Liver (tissue), 9 donors: ENCODE results near the gene RCE1. TPM values are rescaled to one million over a fixed set of nuclear protein-coding genes. Genes with fewer than 3 reads are reported as not detected.

ENCODE experiments used
- DNase-seq: peaks from one replicate; pipeline ENCODE4 v3.0.0-alpha.2; 2017; ENCODE audit warnings: low spot score
- H3K27ac ChIP-seq, 2 donors: one replicate each; pipeline ENCODE4 v1.7.0; 2013; ENCODE audit warnings: inconsistent platforms in 2 of 2, low read length in 2 of 2, control low read depth in 1 of 2, low read depth in 1 of 2, mild to moderate bottlenecking in 1 of 2
- H3K27me3 ChIP-seq, 4 donors: one replicate each; pipeline versions ENCODE4 v1.6.1 to v1.7.0; 2013; ENCODE audit warnings: low read length in 3 of 4, inconsistent platforms in 1 of 4, mild to moderate bottlenecking in 1 of 4, moderate library complexity in 1 of 4; ENCODE audit not compliant: control insufficient read depth in 4 of 4, insufficient read depth in 4 of 4
- H3K36me3 ChIP-seq, 4 donors: one replicate each; pipeline versions ENCODE4 v1.6.1 to v1.7.0; 2013; ENCODE audit warnings: low read length in 3 of 4, mild to moderate bottlenecking in 3 of 4, low read depth in 1 of 4, moderate library complexity in 1 of 4; ENCODE audit not compliant: control insufficient read depth in 4 of 4, insufficient read depth in 3 of 4
- H3K4me1 ChIP-seq, 4 donors: one replicate each; pipeline versions ENCODE4 v1.6.1 to v1.7.0; 2013; ENCODE audit warnings: low read length in 3 of 4, mild to moderate bottlenecking in 3 of 4, moderate library complexity in 1 of 4; ENCODE audit not compliant: control insufficient read depth in 4 of 4, insufficient read depth in 4 of 4
- H3K4me3 ChIP-seq, 3 donors: one replicate each; pipeline versions ENCODE4 v1.6.1 to v1.7.0; 2013; ENCODE audit warnings: low read length in 3 of 3, control low read depth in 1 of 3, low read depth in 1 of 3, mild to moderate bottlenecking in 1 of 3
- H3K9ac ChIP-seq, 2 donors: one replicate each; pipeline ENCODE4 v1.7.0; 2013; ENCODE audit warnings: low read length in 2 of 2, mild to moderate bottlenecking in 2 of 2, moderate library complexity in 2 of 2, control low read depth in 1 of 2, low read depth in 1 of 2
- H3K9me3 ChIP-seq, 4 donors: one replicate each; pipeline versions ENCODE4 v1.6.1 to v1.7.0; 2013; ENCODE audit warnings: low read length in 3 of 4; ENCODE audit not compliant: control insufficient read depth in 4 of 4
- EGR1 ChIP-seq, 2 donors: IDR thresholded peaks; 2 replicates each; pipeline ENCODE4 v1.6.1; 2016 to 2018; ENCODE audit warnings: antibody characterized with exemption in 2 of 2, low read depth in 2 of 2
- GABPA ChIP-seq, 2 donors: IDR thresholded peaks in 1 of 2; conservative IDR thresholded peaks in 1 of 2; 2 replicates each; pipeline ENCODE4 v1.6.1; 2016; ENCODE audit warnings: antibody characterized with exemption in 2 of 2, mild to moderate bottlenecking in 1 of 2, moderate library complexity in 1 of 2
- HNF4G ChIP-seq: IDR thresholded peaks from 2 replicates; pipeline ENCODE4 v1.6.1; 2016; ENCODE audit warnings: antibody characterized with exemption
- JUND ChIP-seq, 2 donors: IDR thresholded peaks; 2 replicates each; pipeline ENCODE4 v1.6.1; 2016; ENCODE audit warnings: antibody characterized with exemption in 2 of 2
- NR2F2 ChIP-seq: IDR thresholded peaks from 2 replicates; pipeline ENCODE4 v1.6.1; 2016; ENCODE audit warnings: antibody characterized with exemption
- RAD21 ChIP-seq, 2 donors: IDR thresholded peaks; 2 replicates each; pipeline ENCODE4 v1.6.1; 2016; ENCODE audit warnings: antibody characterized with exemption in 2 of 2, mild to moderate bottlenecking in 2 of 2
- SP1 ChIP-seq: IDR thresholded peaks from 2 replicates; pipeline ENCODE4 v1.6.1; 2018; ENCODE audit warnings: antibody characterized with exemption, mild to moderate bottlenecking
- WGBS: extraction: QIAGEN DNeasy Blood & Tissue Kit; methylation state at CpG from one replicate; pipeline ENCODE4 v1.1.7; 2013; 5-methylcytosine and 5-hydroxymethylcytosine counted together
- polyA plus RNA-seq, 2 donors: library from polyadenylated mRNA; stranded (reverse) in 1 of 2; unstranded in 1 of 2; fragments of 200-250 nt in 1 of 2; fragments of >200 nt in 1 of 2; fragmentation: Nextera tagmentation in 1 of 2; extraction: Ambion mirVana in 1 of 2; gene quantifications; one replicate each; pipeline versions ENCODE4 v1.2.1 to v1.2.3, GENCODE V29; 2013 to 2015
- total RNA-seq, 2 donors: library from RNA; depleted of rRNA; stranded (reverse); fragments of >200 nt; gene quantifications; one replicate each; pipeline ENCODE4 v1.2.3, GENCODE V29; 2014
- TF ChIP-seq, protein P1 (sequence below): IDR thresholded peaks from 2 replicates; pipeline ENCODE4 v1.6.1; 2016; ENCODE audit warnings: antibody characterized with exemption
- TF ChIP-seq, protein P2 (sequence below): IDR thresholded peaks from 2 replicates; pipeline ENCODE4 v1.6.1; 2016; ENCODE audit warnings: antibody characterized with exemption
- TF ChIP-seq, protein P3 (sequence below): fragments of 150-350 bp; IDR thresholded peaks from 2 replicates; pipeline ENCODE4 v1.5.1; 2017; ENCODE audit warnings: improper control_type of control experiment, low read depth, low read length; ENCODE audit not compliant: missing input control
- TF ChIP-seq, protein P4 (sequence below): IDR thresholded peaks from 2 replicates; pipeline ENCODE4 v1.6.1; 2016; ENCODE audit warnings: antibody characterized with exemption, mild to moderate bottlenecking
- donor health status: healthy.
- donor health status: healthy.
- donor health status: healthy.
- donor health status: healthy.
- donor health status: healthy.

The RCE1 gene
- total and polyA plus RNA-seq, 4 donors = 2.9 to 7.7 (median 3.2) TPM

DNA sequence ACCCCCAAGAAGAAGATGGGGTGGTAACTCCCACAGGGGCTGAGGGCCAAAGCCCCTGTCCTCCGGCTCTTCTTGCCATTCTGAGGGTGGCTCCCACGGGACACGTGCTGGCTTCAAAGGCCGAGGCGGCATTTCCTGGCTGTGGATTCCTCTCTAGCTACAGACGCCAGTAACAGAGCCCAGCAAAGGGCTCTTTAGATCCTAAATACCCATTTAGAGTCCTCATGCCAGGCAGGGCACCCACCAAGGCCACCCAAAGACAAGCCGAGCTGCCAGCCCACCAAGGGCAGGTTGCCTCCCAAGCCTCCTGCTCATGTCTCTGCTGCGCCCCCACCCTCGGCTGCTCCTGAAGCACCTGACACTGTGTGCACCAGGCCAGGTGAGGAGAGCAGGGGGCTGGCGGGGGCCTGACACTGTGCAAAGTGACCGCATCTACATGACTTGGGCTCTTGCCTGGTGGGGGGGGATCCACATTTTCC, 19.4 kb downstream of the RCE1 start:
- TF ChIP-seq HNF4G = no peak
- no peak for TF ChIP-seq SP1
- TF ChIP-seq JUND (IDR thresholded peaks at IDR 0.05) = no peak
- no peak for TF ChIP-seq GABPA (IDR thresholded peaks at IDR 0.05 in 1 of 2, conservative IDR thresholded peaks at IDR 0.05 in 1 of 2)
- TF ChIP-seq NR2F2 = no peak
- TF ChIP-seq EGR1 (IDR thresholded peaks at IDR 0.05; ENCODE audit: low read depth in 2 of 2) = no peak
- TF ChIP-seq, protein P1, sequence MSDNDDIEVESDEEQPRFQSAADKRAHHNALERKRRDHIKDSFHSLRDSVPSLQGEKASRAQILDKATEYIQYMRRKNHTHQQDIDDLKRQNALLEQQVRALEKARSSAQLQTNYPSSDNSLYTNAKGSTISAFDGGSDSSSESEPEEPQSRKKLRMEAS = no peak
- TF ChIP-seq, protein P2, sequence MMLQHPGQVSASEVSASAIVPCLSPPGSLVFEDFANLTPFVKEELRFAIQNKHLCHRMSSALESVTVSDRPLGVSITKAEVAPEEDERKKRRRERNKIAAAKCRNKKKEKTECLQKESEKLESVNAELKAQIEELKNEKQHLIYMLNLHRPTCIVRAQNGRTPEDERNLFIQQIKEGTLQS = no peak
- TF ChIP-seq, protein P3, sequence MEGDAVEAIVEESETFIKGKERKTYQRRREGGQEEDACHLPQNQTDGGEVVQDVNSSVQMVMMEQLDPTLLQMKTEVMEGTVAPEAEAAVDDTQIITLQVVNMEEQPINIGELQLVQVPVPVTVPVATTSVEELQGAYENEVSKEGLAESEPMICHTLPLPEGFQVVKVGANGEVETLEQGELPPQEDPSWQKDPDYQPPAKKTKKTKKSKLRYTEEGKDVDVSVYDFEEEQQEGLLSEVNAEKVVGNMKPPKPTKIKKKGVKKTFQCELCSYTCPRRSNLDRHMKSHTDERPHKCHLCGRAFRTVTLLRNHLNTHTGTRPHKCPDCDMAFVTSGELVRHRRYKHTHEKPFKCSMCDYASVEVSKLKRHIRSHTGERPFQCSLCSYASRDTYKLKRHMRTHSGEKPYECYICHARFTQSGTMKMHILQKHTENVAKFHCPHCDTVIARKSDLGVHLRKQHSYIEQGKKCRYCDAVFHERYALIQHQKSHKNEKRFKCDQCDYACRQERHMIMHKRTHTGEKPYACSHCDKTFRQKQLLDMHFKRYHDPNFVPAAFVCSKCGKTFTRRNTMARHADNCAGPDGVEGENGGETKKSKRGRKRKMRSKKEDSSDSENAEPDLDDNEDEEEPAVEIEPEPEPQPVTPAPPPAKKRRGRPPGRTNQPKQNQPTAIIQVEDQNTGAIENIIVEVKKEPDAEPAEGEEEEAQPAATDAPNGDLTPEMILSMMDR = no peak
- no peak for TF ChIP-seq RAD21 (IDR thresholded peaks at IDR 0.05)
- TF ChIP-seq, protein P4, sequence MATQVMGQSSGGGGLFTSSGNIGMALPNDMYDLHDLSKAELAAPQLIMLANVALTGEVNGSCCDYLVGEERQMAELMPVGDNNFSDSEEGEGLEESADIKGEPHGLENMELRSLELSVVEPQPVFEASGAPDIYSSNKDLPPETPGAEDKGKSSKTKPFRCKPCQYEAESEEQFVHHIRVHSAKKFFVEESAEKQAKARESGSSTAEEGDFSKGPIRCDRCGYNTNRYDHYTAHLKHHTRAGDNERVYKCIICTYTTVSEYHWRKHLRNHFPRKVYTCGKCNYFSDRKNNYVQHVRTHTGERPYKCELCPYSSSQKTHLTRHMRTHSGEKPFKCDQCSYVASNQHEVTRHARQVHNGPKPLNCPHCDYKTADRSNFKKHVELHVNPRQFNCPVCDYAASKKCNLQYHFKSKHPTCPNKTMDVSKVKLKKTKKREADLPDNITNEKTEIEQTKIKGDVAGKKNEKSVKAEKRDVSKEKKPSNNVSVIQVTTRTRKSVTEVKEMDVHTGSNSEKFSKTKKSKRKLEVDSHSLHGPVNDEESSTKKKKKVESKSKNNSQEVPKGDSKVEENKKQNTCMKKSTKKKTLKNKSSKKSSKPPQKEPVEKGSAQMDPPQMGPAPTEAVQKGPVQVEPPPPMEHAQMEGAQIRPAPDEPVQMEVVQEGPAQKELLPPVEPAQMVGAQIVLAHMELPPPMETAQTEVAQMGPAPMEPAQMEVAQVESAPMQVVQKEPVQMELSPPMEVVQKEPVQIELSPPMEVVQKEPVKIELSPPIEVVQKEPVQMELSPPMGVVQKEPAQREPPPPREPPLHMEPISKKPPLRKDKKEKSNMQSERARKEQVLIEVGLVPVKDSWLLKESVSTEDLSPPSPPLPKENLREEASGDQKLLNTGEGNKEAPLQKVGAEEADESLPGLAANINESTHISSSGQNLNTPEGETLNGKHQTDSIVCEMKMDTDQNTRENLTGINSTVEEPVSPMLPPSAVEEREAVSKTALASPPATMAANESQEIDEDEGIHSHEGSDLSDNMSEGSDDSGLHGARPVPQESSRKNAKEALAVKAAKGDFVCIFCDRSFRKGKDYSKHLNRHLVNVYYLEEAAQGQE = no peak
- Histone ChIP-seq H3K27ac (no peak overlapping the region), H3K27me3 (no peaks in the 10 kb centered on the region), H3K4me3 (no peak overlapping the region), H3K4me1 (peaks cover 0 to 5% (median 2%) of the 10 kb centered on the region in 4 donors), H3K9me3 (no peaks in the 10 kb centered on the region), H3K9ac (no peak overlapping the region), H3K36me3 (peaks cover 10 to 50% (median 25%) of the 10 kb centered on the region in 4 donors)
- DNase-seq = no peak
- 95% methylated on average over 11 of the region's 11 CpGs for WGBS

DNA sequence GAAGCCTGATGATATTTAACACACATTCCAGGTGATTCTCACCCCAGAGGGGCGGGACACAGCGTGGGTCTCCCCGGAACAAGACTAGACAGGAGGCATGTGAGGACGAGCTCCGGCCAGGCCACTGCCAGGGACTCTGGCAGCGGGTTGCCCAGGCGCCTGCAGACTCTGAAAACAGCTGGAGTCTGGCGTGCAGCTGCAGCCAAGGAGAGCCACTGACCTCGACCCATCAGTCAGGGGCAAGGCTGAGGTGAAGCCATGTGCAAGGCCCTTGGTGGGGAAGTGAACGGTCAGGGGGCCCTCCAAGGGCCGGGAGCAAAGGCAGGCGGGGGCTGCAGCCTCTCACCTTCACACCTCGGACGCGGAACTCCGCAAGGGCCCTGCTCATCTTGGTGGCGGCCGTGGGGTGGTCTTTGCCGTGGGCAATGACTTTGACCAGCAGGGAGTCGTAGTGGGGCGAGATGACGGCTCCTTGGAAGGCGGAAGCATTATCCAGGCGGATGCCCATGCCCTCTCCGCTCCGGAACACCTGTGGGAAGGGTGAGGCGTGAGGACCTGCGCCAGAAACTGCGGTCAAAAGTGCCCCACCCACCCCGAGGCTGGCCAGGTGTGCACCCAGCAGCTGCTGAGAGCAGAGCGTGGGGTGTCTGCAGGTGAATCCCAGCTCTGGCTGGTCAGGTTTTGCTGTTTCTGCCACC, 20.3 kb downstream of the RCE1 start:
- TF ChIP-seq JUND (IDR thresholded peaks at IDR 0.05) (no peak), RAD21 (IDR thresholded peaks at IDR 0.05) (no peak)
- no peaks in the 10 kb centered on the region for H3K9me3 ChIP-seq
- no peak for DNase-seq
- peaks cover 12 to 48% (median 28%) of the 10 kb centered on the region in 4 donors for H3K36me3 ChIP-seq
- no peak overlapping the region for H3K9ac ChIP-seq
- H3K4me3 ChIP-seq = no peak overlapping the region
- H3K27me3 ChIP-seq = no peaks in the 10 kb centered on the region
- 87% methylated on average over 31 of the region's 31 CpGs for WGBS
- peaks cover 0 to 5% (median 2%) of the 10 kb centered on the region in 4 donors for H3K4me1 ChIP-seq
- H3K27ac ChIP-seq = no peak overlapping the region
